WTC11 (cell line): Measurements from ENCODE around the gene PDF. TPM values are rescaled to one million over a fixed set of nuclear protein-coding genes. Genes with fewer than 3 reads are reported as not detected.

ENCODE experiments used
- ATAC-seq: fragments of 200-7000 bp; cut with Tn5 transposase; 2 replicates; pipeline ENCODE4 v1.10.0; 2021; ENCODE audit warnings: mild to moderate bottlenecking, moderate library complexity
- CTCF ChIA-PET: fragments of 300-600 bp; sonication (Branson Sonifier 250); formaldehyde crosslinking; loops from one replicate; lab custom pipeline; 2021; ENCODE audit warnings: antibody characterized with exemption; lab: Charles Lee
- POLR2A ChIA-PET: fragments of 350-600 bp; sonication (Branson Sonifier 250); formaldehyde crosslinking; loops from one replicate; lab custom pipeline; 2021; ENCODE audit warnings: antibody characterized with exemption; lab: Charles Lee
- DNase-seq: peaks from one replicate; pipeline ENCODE4 v3.0.0; 2021; ENCODE audit warnings: low spot score
- H3K27ac Mint-ChIP-seq: 2 replicates; pipeline ENCODE4 v1.8.0; 2021; ENCODE audit warnings: mixed read lengths
- H3K27me3 Mint-ChIP-seq: 2 replicates; pipeline ENCODE4 v1.8.0; 2021; ENCODE audit warnings: low read depth, mild to moderate bottlenecking, moderate library complexity, mixed read lengths
- H3K36me3 Mint-ChIP-seq: 2 replicates; pipeline ENCODE4 v1.8.0; 2021; ENCODE audit warnings: mixed read lengths
- H3K4me1 Mint-ChIP-seq: 2 replicates; pipeline ENCODE4 v1.8.0; 2022; ENCODE audit warnings: mixed read lengths
- H3K4me3 Mint-ChIP-seq: 2 replicates; pipeline ENCODE4 v1.8.0; 2021; ENCODE audit warnings: mild to moderate bottlenecking, moderate library complexity, mixed read lengths
- H3K9me3 Mint-ChIP-seq: 2 replicates; pipeline ENCODE4 v1.8.0; 2021; ENCODE audit warnings: mixed read lengths
- CDX4 ChIP-seq: fragments of 250-450 bp; sonication (Bioruptor Pico); IDR thresholded peaks from 2 replicates; pipeline ENCODE4 v1.9.0; 2021; ENCODE audit warnings: moderate library complexity, mild to moderate bottlenecking, inconsistent platforms, borderline replicate concordance
- CREB1 ChIP-seq: sonication (generic); formaldehyde crosslinking; IDR thresholded peaks from 2 replicates; pipeline ENCODE4 v1.8.0; 2023; ENCODE audit warnings: mild to moderate bottlenecking, missing genetic modification reagents
- FOXP1 ChIP-seq: sonication (generic); formaldehyde crosslinking; IDR thresholded peaks from 2 replicates; pipeline ENCODE4 v1.8.0; 2022; ENCODE audit warnings: missing genetic modification reagents, mild to moderate bottlenecking, moderate library complexity, borderline replicate concordance
- JAZF1 ChIP-seq: fragments of 250-450 bp; sonication (Bioruptor Pico); IDR thresholded peaks from 2 replicates; pipeline ENCODE4 v1.9.0; 2021; ENCODE audit warnings: moderate library complexity, mild to moderate bottlenecking, inconsistent platforms
- KAT7 ChIP-seq: sonication (generic); formaldehyde crosslinking; IDR thresholded peaks from 2 replicates; pipeline ENCODE4 v1.8.1; 2023; ENCODE audit warnings: missing genetic modification reagents, mild to moderate bottlenecking, borderline replicate concordance
- NFATC4 ChIP-seq: fragments of 250-450 bp; sonication (Bioruptor Pico); IDR thresholded peaks from 2 replicates; pipeline ENCODE4 v1.9.0; 2021; ENCODE audit warnings: mild to moderate bottlenecking
- PREB ChIP-seq: sonication (generic); formaldehyde crosslinking; IDR thresholded peaks from 2 replicates; pipeline ENCODE4 v1.8.1; 2022; ENCODE audit warnings: mild to moderate bottlenecking, missing genetic modification reagents, moderate library complexity, borderline replicate concordance
- ZBTB21 ChIP-seq: sonication (generic); formaldehyde crosslinking; IDR thresholded peaks from 2 replicates; pipeline ENCODE4 v1.8.1; 2023; ENCODE audit warnings: mild to moderate bottlenecking, missing genetic modification reagents, borderline replicate concordance
- ZNF121 ChIP-seq: sonication (generic); formaldehyde crosslinking; IDR thresholded peaks from 2 replicates; pipeline ENCODE4 v1.8.0; 2023; ENCODE audit warnings: missing genetic modification reagents
- ZNF138 ChIP-seq: sonication (generic); formaldehyde crosslinking; conservative IDR thresholded peaks from 2 replicates; pipeline ENCODE4 v1.8.1; 2022; ENCODE audit warnings: mild to moderate bottlenecking, moderate library complexity, missing genetic modification reagents
- ZNF281 ChIP-seq: sonication (generic); formaldehyde crosslinking; IDR thresholded peaks from 2 replicates; pipeline ENCODE4 v1.8.0; 2023; ENCODE audit warnings: mild to moderate bottlenecking, missing genetic modification reagents
- ZNF671 ChIP-seq: fragments of 250-450 bp; sonication (Bioruptor Pico); IDR thresholded peaks from 2 replicates; pipeline ENCODE4 v1.8.0; 2021; ENCODE audit warnings: mild to moderate bottlenecking
- ZSCAN18 ChIP-seq: fragments of 250-450 bp; sonication (Bioruptor Pico); IDR thresholded peaks from 2 replicates; pipeline ENCODE4 v2.1.2; 2022; ENCODE audit warnings: mild to moderate bottlenecking, moderate library complexity
- total RNA-seq: library from RNA; stranded (reverse); gene quantifications from 3 replicates; pipeline ENCODE4 v1.2.3, GENCODE V29; 2021
- TF ChIP-seq, protein P1 (sequence below): sonication (generic); formaldehyde crosslinking; IDR thresholded peaks from 2 replicates; pipeline ENCODE4 v1.8.1; 2022; ENCODE audit warnings: missing genetic modification reagents, borderline replicate concordance
- TF ChIP-seq, protein P2 (sequence below): fragments of 250-450 bp; sonication (Bioruptor Pico); conservative IDR thresholded peaks from 2 replicates; pipeline ENCODE4 v1.9.0; 2021; ENCODE audit warnings: mild to moderate bottlenecking

Gene PDF
- total RNA-seq, 1 experiment from 2014 or later: 28.2 TPM

- ChIA-PET CTCF (interaction anchor here (1.2 to 2.1 kb wide), 2 partner anchors 12 to 174 kb away, joined by 4 to 7 read pairs; partner anchors contain the start of gene VPS4A), POLR2A (interaction anchor here (0.6 kb wide), 3 partner anchors 12 to 199 kb away, joined by 3 to 5 read pairs (median 3); no protein-coding TSS in a partner anchor)
- no peak overlapping the region; the same call in 1 of the 2 replicates for H3K27ac Mint-ChIP-seq
- no peak overlapping the region for H3K4me3 Mint-ChIP-seq
- no peak for DNase-seq
- H3K36me3 Mint-ChIP-seq: peaks cover 68% of the 10 kb centered on the region
- H3K4me1 Mint-ChIP-seq: peaks cover 18% of the 10 kb centered on the region
- H3K27me3 Mint-ChIP-seq: no peaks in the 10 kb centered on the region
- TF ChIP-seq ZNF121 (CRISPR knock-in tag): no peak
- no peak for TF ChIP-seq ZNF138 (CRISPR knock-in tag)
- no peak for TF ChIP-seq KAT7 (CRISPR knock-in tag)
- TF ChIP-seq, protein P1, sequence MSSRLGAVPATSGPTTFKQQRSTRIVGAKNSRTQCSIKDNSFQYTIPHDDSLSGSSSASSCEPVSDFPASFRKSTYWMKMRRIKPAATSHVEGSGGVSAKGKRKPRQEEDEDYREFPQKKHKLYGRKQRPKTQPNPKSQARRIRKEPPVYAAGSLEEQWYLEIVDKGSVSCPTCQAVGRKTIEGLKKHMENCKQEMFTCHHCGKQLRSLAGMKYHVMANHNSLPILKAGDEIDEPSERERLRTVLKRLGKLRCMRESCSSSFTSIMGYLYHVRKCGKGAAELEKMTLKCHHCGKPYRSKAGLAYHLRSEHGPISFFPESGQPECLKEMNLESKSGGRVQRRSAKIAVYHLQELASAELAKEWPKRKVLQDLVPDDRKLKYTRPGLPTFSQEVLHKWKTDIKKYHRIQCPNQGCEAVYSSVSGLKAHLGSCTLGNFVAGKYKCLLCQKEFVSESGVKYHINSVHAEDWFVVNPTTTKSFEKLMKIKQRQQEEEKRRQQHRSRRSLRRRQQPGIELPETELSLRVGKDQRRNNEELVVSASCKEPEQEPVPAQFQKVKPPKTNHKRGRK (CRISPR knock-in tag): no peak
- no peak for TF ChIP-seq CREB1 (CRISPR knock-in tag)
- no peak for TF ChIP-seq PREB
- no peak for TF ChIP-seq NFATC4 (CRISPR knock-in tag)
- no peak for TF ChIP-seq JAZF1
- no peak for TF ChIP-seq ZBTB21 (CRISPR knock-in tag)
- no peak for TF ChIP-seq ZSCAN18 (CRISPR knock-in tag)
- TF ChIP-seq, protein P2, sequence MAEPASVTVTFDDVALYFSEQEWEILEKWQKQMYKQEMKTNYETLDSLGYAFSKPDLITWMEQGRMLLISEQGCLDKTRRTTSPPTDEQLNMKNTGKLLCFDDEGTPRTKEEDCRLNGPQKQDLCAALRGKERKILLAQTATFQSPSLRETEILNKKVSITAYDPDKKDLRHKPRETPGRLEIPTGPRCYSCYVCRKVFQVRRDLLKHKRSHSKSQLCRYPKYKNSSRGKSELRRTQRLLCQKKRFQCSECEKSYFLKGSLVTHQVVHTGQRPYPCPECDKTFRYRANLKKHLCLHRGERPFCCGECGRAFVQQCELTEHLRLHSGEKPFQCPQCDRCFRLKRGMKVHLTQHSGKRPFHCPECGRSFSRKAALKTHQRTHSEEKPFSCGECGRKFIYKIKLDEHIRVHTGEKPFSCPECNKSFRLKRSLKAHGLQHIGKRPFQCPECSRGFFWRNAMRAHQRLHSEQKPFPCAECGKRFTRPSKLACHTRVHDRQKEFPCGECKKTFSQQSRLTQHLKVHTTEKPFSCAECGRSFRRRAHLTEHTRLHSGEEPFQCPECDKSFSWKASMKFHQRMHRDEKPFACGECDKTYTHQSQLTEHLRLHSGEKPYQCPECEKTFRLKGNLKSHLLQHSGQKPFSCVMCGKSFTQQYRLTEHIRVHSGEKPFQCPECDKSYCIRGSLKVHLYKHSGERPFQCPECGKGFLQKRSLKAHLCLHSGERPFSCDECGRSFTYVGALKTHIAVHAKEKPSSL (CRISPR knock-in tag): no peak
- TF ChIP-seq ZNF281 (CRISPR knock-in tag): no peak
- no peak for TF ChIP-seq ZNF671 (CRISPR knock-in tag)
- no peak for TF ChIP-seq FOXP1
- TF ChIP-seq CDX4 (CRISPR knock-in tag): no peak
- no peak for ATAC-seq
- H3K9me3 Mint-ChIP-seq: no peaks in the 10 kb centered on the region
Measured at GRCh38 chr16:69324013-69324531, 6.3 kb downstream of the PDF start.
